OCI-LY3 (cell line): Measurements from ENCODE around the gene CDH23.

Source experiments
- EZH2phosphoT487 ChIP-seq: fragments of 200-600 bp; shearing (Covaris generic); IDR thresholded peaks from 2 replicates; pipeline ENCODE4 v1.6.1; 2018; ENCODE audit warnings: antibody characterized with exemption, mixed run types, low read depth
- TF ChIP-seq, protein P1 (sequence below): fragments of 200-600, 300-600 bp; sonication (generic); IDR thresholded peaks from 2 replicates; pipeline ENCODE4 v1.5.1; 2014; ENCODE audit warnings: antibody characterized with exemption, low read length, low read depth

DNA sequence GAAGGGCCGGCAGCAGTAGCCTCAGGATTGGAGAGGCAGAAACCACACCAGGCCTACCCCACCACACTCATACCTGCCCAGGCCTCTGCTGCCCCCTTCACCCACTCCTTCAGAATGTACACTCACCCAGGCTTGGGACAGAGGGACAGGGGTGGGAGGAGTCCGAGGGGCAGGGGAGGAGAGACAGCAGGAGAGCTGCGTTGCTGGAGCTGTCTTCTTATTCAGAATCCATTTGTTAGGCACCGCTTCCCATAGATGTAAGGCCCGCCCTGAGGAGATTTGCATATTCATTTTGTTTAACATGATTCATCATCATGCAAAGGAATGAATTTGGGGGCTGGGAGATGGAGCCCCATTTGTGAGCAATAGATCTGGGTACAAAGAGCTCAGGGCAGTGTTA, 156.7 kb downstream of the CDH23 start:
- TF ChIP-seq EZH2phosphoT487, result no peak
- TF ChIP-seq, protein P1, sequence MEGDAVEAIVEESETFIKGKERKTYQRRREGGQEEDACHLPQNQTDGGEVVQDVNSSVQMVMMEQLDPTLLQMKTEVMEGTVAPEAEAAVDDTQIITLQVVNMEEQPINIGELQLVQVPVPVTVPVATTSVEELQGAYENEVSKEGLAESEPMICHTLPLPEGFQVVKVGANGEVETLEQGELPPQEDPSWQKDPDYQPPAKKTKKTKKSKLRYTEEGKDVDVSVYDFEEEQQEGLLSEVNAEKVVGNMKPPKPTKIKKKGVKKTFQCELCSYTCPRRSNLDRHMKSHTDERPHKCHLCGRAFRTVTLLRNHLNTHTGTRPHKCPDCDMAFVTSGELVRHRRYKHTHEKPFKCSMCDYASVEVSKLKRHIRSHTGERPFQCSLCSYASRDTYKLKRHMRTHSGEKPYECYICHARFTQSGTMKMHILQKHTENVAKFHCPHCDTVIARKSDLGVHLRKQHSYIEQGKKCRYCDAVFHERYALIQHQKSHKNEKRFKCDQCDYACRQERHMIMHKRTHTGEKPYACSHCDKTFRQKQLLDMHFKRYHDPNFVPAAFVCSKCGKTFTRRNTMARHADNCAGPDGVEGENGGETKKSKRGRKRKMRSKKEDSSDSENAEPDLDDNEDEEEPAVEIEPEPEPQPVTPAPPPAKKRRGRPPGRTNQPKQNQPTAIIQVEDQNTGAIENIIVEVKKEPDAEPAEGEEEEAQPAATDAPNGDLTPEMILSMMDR, result no peak
